ENCODE results near the gene POLK. TPM values are rescaled to one million over a fixed set of nuclear protein-coding genes. Genes with fewer than 3 reads are reported as not detected.

POLK gene
- total RNA-seq, 1 donor: 34.7 TPM

GRCh38 chr5:75546830-75547229, 35.1 kb downstream of the POLK start:
- H3K27me3 ChIP-seq (ENCODE audit: insufficient read depth, low read length): no peaks in the 10 kb centered on the region
- H3K4me1 ChIP-seq (ENCODE audit: insufficient read depth, low read length): peaks cover 8% of the 10 kb centered on the region
- no peak overlapping the region for H2AFZ ChIP-seq (ENCODE audit: low read length)
- H3K4me3 ChIP-seq (ENCODE audit: insufficient read depth, low read length): no peak overlapping the region
- no peaks in the 10 kb centered on the region for H4K20me1 ChIP-seq (ENCODE audit: insufficient read depth, low read length)
- no peak overlapping the region for H3K4me2 ChIP-seq (ENCODE audit: insufficient read depth, low read length)
- DNase-seq (ENCODE audit: insufficient read length, low spot score, missing footprints): no peak
- peaks cover 43% of the 10 kb centered on the region for H3K79me2 ChIP-seq (ENCODE audit: insufficient read depth, low read length)
- no peaks in the 10 kb centered on the region for H3K36me3 ChIP-seq (ENCODE audit: insufficient read depth, low read length)
- TF ChIP-seq, protein P1, sequence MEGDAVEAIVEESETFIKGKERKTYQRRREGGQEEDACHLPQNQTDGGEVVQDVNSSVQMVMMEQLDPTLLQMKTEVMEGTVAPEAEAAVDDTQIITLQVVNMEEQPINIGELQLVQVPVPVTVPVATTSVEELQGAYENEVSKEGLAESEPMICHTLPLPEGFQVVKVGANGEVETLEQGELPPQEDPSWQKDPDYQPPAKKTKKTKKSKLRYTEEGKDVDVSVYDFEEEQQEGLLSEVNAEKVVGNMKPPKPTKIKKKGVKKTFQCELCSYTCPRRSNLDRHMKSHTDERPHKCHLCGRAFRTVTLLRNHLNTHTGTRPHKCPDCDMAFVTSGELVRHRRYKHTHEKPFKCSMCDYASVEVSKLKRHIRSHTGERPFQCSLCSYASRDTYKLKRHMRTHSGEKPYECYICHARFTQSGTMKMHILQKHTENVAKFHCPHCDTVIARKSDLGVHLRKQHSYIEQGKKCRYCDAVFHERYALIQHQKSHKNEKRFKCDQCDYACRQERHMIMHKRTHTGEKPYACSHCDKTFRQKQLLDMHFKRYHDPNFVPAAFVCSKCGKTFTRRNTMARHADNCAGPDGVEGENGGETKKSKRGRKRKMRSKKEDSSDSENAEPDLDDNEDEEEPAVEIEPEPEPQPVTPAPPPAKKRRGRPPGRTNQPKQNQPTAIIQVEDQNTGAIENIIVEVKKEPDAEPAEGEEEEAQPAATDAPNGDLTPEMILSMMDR (IDR thresholded peaks at IDR 0.05; ENCODE audit: extremely low read depth, low read depth, low read length): no peak
- no peak overlapping the region for H3K27ac ChIP-seq (ENCODE audit: low read depth, low read length)
- H3K9me3 ChIP-seq (ENCODE audit: low read depth, low read length): no peaks in the 10 kb centered on the region

- Histone ChIP-seq H3K27ac (ENCODE audit: low read depth, low read length) (no peak overlapping the region), H3K79me2 (ENCODE audit: insufficient read depth, low read length) (peaks cover 40% of the 10 kb centered on the region), H3K4me1 (ENCODE audit: insufficient read depth, low read length) (peaks cover 10% of the 10 kb centered on the region), H2AFZ (ENCODE audit: low read length) (no peak overlapping the region), H3K36me3 (ENCODE audit: insufficient read depth, low read length) (peaks cover 7% of the 10 kb centered on the region), H3K27me3 (ENCODE audit: insufficient read depth, low read length) (no peaks in the 10 kb centered on the region), H3K4me3 (ENCODE audit: insufficient read depth, low read length) (no peak overlapping the region), H3K9me3 (ENCODE audit: low read depth, low read length) (no peaks in the 10 kb centered on the region), H4K20me1 (ENCODE audit: insufficient read depth, low read length) (no peaks in the 10 kb centered on the region), H3K4me2 (ENCODE audit: insufficient read depth, low read length) (no peak overlapping the region)
- TF ChIP-seq, protein P1 (IDR thresholded peaks at IDR 0.05; ENCODE audit: extremely low read depth, low read depth, low read length): no peak
- no peak for DNase-seq (ENCODE audit: insufficient read length, low spot score, missing footprints)
Observed at GRCh38 chr5:75547812-75548211, 36.1 kb downstream of the POLK start.

- no peaks in the 10 kb centered on the region for H3K9me3 ChIP-seq (ENCODE audit: low read depth, low read length)
- H2AFZ ChIP-seq (ENCODE audit: low read length): no peak overlapping the region
- no peaks in the 10 kb centered on the region for H3K27me3 ChIP-seq (ENCODE audit: insufficient read depth, low read length)
- H4K20me1 ChIP-seq (ENCODE audit: insufficient read depth, low read length): no peaks in the 10 kb centered on the region
- peaks cover 26% of the 10 kb centered on the region for H3K36me3 ChIP-seq (ENCODE audit: insufficient read depth, low read length)
- no peak overlapping the region for H3K4me2 ChIP-seq (ENCODE audit: insufficient read depth, low read length)
- H3K4me3 ChIP-seq (ENCODE audit: insufficient read depth, low read length): no peak overlapping the region
- TF ChIP-seq, protein P1 (IDR thresholded peaks at IDR 0.05; ENCODE audit: extremely low read depth, low read depth, low read length): no peak
- peaks cover 21% of the 10 kb centered on the region for H3K79me2 ChIP-seq (ENCODE audit: insufficient read depth, low read length)
- no peak overlapping the region for H3K27ac ChIP-seq (ENCODE audit: low read depth, low read length)
- peaks cover 10% of the 10 kb centered on the region for H3K4me1 ChIP-seq (ENCODE audit: insufficient read depth, low read length)
- no peak for DNase-seq (ENCODE audit: insufficient read length, low spot score, missing footprints)
Observed at GRCh38 chr5:75550597-75550996, 38.9 kb downstream of the POLK start.

GRCh38 chr5:75551471-75551870, 39.8 kb downstream of the POLK start:
- TF ChIP-seq, protein P1 (IDR thresholded peaks at IDR 0.05; ENCODE audit: extremely low read depth, low read depth, low read length): no peak
- peaks cover 10% of the 10 kb centered on the region for H3K4me1 ChIP-seq (ENCODE audit: insufficient read depth, low read length)
- H3K36me3 ChIP-seq (ENCODE audit: insufficient read depth, low read length): peaks cover 26% of the 10 kb centered on the region
- H3K4me2 ChIP-seq (ENCODE audit: insufficient read depth, low read length): peak overlapping the region; percentile 1
- H3K79me2 ChIP-seq (ENCODE audit: insufficient read depth, low read length): peaks cover 17% of the 10 kb centered on the region
- no peak overlapping the region for H2AFZ ChIP-seq (ENCODE audit: low read length)
- H3K27ac ChIP-seq (ENCODE audit: low read depth, low read length): peak overlapping the region; percentile 13
- DNase-seq (ENCODE audit: insufficient read length, low spot score, missing footprints): no peak
- H3K27me3 ChIP-seq (ENCODE audit: insufficient read depth, low read length): no peaks in the 10 kb centered on the region
- H4K20me1 ChIP-seq (ENCODE audit: insufficient read depth, low read length): no peaks in the 10 kb centered on the region
- H3K9me3 ChIP-seq (ENCODE audit: low read depth, low read length): no peaks in the 10 kb centered on the region
- H3K4me3 ChIP-seq (ENCODE audit: insufficient read depth, low read length): no peak overlapping the region

Data from osteoblast (primary cell).